Nephron (organoid): ENCODE data around the gene NMD3.
A peak's percentile ranks its signal among the peaks of the same experiment; 100 is the strongest.

Experiments
- H3K27ac Mint-ChIP-seq, 3 experiments: 2 replicates each; pipeline ENCODE4 v1.8.0; 2020; ENCODE audit warnings: mixed read lengths in 3 of 3, mild to moderate bottlenecking in 2 of 3, moderate library complexity in 1 of 3
- H3K27me3 Mint-ChIP-seq: 2 replicates; pipeline ENCODE4 v1.8.0; 2021; ENCODE audit warnings: low read depth, mild to moderate bottlenecking, moderate library complexity, mixed read lengths
- H3K36me3 Mint-ChIP-seq: 2 replicates; pipeline ENCODE4 v1.8.0; 2020; ENCODE audit warnings: low read depth, mixed read lengths
- H3K4me1 Mint-ChIP-seq: 2 replicates; pipeline ENCODE4 v1.8.0; 2020; ENCODE audit warnings: mixed read lengths
- H3K4me3 Mint-ChIP-seq, 3 experiments: 2 replicates each; pipeline ENCODE4 v1.8.0; 2020; ENCODE audit warnings: mild to moderate bottlenecking in 3 of 3, mixed read lengths in 3 of 3, moderate library complexity in 2 of 3
- H3K9me3 Mint-ChIP-seq: 2 replicates; pipeline ENCODE4 v1.8.0; 2020; ENCODE audit warnings: mixed read lengths
- CTCF ChIP-seq, 3 experiments: fragments of 200-600 bp; sonication (generic); IDR thresholded peaks; one replicate each; pipeline ENCODE4 v1.5.0; 2021; ENCODE audit warnings: antibody characterized with exemption in 3 of 3; ENCODE audit not compliant: unreplicated experiment in 3 of 3

The NMD3 gene

GRCh38 chr3:161222662-161223061 lies 1.6 kb downstream of the NMD3 start:
- Mint-ChIP-seq H3K36me3 (peaks cover 14% of the 10 kb centered on the region), H3K27ac (peak overlapping the region in 2 of 3 experiments; percentile 70 to 90)

DNA sequence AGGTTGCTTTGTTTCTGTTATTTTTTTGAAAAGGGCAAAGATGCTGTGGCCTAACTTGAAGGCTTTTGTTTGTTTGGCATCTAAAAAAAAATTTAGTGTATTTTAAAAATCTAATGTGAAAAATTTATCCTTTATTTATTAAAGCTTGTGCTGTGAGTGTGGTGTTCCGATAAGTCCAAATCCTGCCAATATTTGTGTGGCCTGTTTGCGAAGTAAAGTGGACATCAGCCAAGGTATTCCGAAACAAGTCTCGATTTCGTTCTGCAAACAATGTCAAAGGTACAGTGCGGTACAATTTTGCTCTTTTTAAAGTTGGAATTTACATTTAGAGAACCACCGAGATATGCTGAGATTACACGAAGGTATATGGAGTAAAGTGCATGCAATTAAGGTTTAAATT lies 3.7 kb downstream of the NMD3 start:
- Mint-ChIP-seq H3K27ac (no peak overlapping the region), H3K27me3 (no peaks in the 10 kb centered on the region), H3K4me3 (no peak overlapping the region), H3K4me1 (peaks cover 22% of the 10 kb centered on the region), H3K9me3 (no peaks in the 10 kb centered on the region), H3K36me3 (peaks cover 14% of the 10 kb centered on the region)
- TF ChIP-seq CTCF (IDR thresholded peaks at IDR 0.05; ENCODE audit: unreplicated experiment in 3 of 3), result no peak

More at GRCh38 chr3:161222662-161223061, 1.6 kb downstream of the NMD3 start:
- peaks cover 25% of the 10 kb centered on the region for H3K4me1 Mint-ChIP-seq
- H3K4me3 Mint-ChIP-seq, result peak overlapping the region; percentile 94 to 99 (median 98)
- H3K9me3 Mint-ChIP-seq, result no peaks in the 10 kb centered on the region
- H3K27me3 Mint-ChIP-seq, result no peaks in the 10 kb centered on the region
- TF ChIP-seq CTCF (IDR thresholded peaks at IDR 0.05; ENCODE audit: unreplicated experiment in 3 of 3), result no peak

DNA sequence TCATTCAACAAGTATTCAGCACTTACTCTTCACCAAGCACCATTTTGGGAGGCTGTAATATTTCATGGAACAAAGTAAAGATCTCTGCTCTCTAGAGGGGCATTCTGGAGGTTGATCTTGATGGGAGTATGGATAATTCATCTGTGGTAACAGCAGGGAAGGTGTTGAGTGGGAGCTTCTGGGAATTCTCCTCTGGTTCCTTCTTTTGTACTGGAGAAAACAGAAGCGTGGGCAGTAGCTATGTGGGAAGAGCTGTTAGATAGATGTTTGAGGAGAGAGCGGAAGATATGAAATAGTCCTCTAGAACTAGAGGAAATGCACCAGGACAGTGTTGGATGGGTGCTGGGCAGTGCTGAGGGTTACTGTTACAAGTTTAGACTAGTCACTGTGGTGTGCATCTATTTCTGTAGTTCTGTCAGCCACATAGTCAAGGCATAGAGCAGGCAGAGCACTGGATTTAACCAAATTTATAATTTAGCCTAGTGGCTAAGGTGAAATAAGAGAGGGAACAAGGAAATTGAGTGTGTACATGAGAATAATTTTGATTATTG lies 9.6 kb downstream of the NMD3 start:
- no peak for TF ChIP-seq CTCF (IDR thresholded peaks at IDR 0.05; ENCODE audit: unreplicated experiment in 3 of 3)
- H3K4me3 Mint-ChIP-seq, result no peak overlapping the region

DNA sequence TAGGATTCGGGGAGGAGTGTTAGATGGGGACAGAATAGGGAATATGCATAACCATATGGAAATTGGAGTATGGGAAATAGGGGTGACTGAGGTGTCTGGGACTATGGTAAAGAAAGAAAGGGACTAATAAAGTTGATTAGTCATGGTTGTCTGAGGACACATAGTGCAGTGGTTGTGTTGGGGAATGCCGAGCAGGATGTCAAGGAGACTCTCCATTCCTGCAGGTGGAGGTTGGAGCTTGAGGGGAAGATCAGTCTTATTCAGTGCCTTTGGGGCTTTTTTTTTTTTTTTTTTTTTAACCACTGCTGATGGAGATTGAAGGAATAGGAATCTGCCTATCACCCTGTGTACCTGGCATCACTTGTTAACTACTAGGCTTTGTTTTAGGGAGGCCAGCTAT lies 10.8 kb downstream of the NMD3 start:
- no peaks in the 10 kb centered on the region for H3K4me1 Mint-ChIP-seq
- no peaks in the 10 kb centered on the region for H3K27me3 Mint-ChIP-seq
- TF ChIP-seq CTCF (IDR thresholded peaks at IDR 0.05; ENCODE audit: unreplicated experiment in 3 of 3), result no peak
- H3K27ac Mint-ChIP-seq, result no peak overlapping the region
- H3K4me3 Mint-ChIP-seq, result no peak overlapping the region
- no peaks in the 10 kb centered on the region for H3K9me3 Mint-ChIP-seq
- H3K36me3 Mint-ChIP-seq, result peaks cover 28% of the 10 kb centered on the region

More for the DNA sequence above, 9.6 kb downstream of the NMD3 start:
- H3K36me3 Mint-ChIP-seq, result peaks cover 20% of the 10 kb centered on the region
- H3K4me1 Mint-ChIP-seq, result no peaks in the 10 kb centered on the region
- H3K27me3 Mint-ChIP-seq, result no peaks in the 10 kb centered on the region
- no peak overlapping the region for H3K27ac Mint-ChIP-seq
- no peaks in the 10 kb centered on the region for H3K9me3 Mint-ChIP-seq

DNA sequence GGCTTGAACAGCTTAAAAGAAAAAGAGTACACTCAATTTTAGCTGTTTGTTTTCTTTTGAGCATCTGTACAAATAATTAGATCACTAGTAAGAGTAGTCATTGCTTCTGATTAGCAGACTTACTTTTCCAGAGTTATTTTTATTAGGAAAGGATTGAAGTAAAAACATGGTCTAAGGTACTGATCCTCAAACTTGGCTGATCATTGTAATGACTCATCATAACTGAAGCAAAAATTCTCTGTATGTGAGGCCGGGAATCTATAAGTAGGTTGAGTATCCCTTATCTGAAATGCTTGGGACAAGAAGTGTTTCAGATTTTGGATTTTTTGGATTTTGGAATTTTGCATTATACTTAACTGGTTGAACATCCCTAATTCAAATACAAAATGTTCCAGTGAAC lies 12.4 kb downstream of the NMD3 start:
- Mint-ChIP-seq H3K4me1 (no peaks in the 10 kb centered on the region), H3K9me3 (no peaks in the 10 kb centered on the region), H3K4me3 (no peak overlapping the region), H3K36me3 (peaks cover 41% of the 10 kb centered on the region), H3K27me3 (no peaks in the 10 kb centered on the region), H3K27ac (no peak overlapping the region)
- no peak for TF ChIP-seq CTCF (IDR thresholded peaks at IDR 0.05; ENCODE audit: unreplicated experiment in 3 of 3)

DNA sequence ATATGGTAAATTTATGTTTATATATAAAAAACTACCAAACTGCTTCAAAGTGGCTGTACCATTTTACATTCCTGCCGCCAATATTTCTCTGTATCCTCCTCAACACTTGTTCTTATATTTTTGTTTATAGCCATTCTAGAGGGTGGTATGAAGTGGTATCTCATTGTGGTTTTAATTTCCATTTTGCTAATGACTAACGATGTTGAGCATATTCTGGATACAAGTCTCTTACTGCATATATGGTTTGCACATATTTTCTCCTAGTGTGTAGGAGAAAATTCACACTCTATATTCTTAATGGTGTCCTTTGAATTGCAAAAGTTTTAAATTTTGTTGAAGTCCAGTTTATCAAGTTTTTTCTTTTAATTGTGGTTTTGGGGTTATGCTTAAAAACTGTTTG lies 15.1 kb downstream of the NMD3 start:
- no peaks in the 10 kb centered on the region for H3K9me3 Mint-ChIP-seq
- no peaks in the 10 kb centered on the region for H3K27me3 Mint-ChIP-seq
- no peak overlapping the region for H3K27ac Mint-ChIP-seq
- no peaks in the 10 kb centered on the region for H3K4me1 Mint-ChIP-seq
- peaks cover 51% of the 10 kb centered on the region for H3K36me3 Mint-ChIP-seq
- no peak for TF ChIP-seq CTCF (IDR thresholded peaks at IDR 0.05; ENCODE audit: unreplicated experiment in 3 of 3)
- no peak overlapping the region for H3K4me3 Mint-ChIP-seq
